Stimulated activated CD4-positive, alpha-beta T cell treated with anti-CD3 and anti-CD28 coated beads, Interleukin-2, amount 100 ng/mL, for 24 hours (primary cell): ENCODE measurements around the gene SULT1C2.
"Not testable (repeated sequence)": the region's sequence is repeated elsewhere in the genome, so short reads cannot be mapped to it uniquely, and the experiment has no call there.

Experiments
- DNase-seq, 2 donors: peaks; one replicate each; pipeline ENCODE4 v3.0.0-alpha.2; 2020

SULT1C2 gene

DNA sequence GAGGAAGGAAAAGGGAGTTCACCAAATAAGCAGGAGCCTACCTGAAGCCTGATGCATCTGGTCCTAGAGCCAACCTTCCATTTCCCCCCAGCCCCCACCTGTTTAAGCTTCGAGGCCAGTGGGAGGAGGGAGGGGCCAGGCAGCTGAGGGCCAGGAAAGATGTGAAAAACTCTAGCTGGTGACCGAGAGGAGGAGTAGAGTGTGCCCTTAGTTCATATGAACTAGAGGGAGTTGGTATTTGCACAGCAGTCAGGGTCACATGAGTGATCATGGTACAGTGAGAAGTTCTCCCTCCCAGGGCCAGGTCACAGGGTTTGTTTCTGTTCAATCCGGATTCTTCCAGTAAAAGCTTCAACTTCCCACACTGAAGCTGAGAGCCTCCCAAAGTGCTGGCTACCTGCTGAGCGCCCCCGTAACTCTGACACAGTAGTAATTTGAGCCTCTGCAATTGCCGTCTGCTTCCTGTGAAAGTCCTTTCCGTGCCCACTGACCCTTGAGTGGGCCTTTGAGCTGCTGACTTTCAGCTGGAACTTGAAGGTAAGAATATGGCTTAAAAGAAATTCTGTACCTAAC lies at the start of gene SULT1C2:
SULT1C2 (plus strand) TSS at position 362 of the 573 bp plus-strand sequence. CDS start 4,773 bp downstream, outside the sequence.
- no peak for DNase-seq

DNA sequence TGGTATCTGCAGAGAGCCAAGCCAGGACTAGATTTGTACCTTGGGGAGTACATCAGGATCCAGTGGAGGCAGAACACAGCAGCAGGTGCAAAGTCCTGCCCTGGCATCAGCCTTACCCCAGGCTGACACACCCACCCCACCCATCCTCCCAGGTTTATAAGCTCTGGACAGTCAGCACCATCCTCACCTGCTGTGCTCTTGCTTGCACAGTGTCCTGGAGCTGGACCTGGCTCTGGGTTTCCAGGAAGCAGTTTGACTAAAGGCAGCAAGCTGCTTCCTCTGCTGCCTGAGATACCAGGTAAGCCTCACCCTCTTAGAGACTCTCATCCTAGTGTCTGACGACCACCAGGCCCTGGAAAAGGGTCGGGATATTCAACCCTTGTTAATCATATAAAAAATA lies 48.9 kb upstream of the SULT1C2 start, which contains the start of gene SULT1C3:
SULT1C3 (plus strand) TSS at position 183 of the 400 bp plus-strand sequence. CDS start 7,227 bp downstream, outside the sequence.
- no peak for DNase-seq

DNA sequence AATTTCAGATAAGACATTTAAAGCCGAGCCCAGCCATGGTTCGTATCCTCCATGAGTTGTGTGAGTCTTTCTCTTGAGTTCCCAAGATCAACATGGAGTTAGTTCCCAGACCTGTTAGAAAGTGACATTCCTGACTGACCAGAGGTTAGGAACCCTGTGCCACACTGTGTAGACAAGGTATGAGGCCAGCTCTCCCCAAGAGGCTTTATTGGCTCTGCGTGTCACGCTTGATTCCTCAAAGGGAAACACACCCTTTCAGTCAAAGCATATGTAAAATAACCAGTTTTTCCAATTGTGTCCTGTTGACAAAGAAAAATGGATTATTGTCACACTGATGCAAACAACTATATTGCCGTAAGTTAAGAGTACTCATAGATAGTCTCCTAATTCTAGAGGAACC lies 47.7 kb upstream of the SULT1C2 start:
- DNase-seq, result no peak

DNA sequence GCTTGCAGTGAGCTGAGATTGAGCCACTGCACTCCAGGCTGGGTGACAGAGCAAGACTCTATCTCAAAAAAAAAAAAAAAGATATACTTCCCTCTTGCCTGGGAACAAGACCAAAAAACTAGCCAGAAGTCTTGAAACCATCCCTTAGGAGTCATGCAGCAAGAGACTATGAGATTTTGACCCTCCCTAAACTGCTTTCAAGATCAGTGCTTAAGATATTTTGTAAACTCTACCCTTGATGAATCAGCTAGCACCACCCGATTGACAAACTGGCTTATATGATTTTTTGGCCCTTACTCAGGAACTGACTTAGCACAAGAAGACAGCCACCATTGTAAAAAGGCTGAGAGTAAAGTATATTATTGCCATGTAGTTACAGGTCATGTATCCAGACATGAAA lies 45.1 kb upstream of the SULT1C2 start:
- no peak for DNase-seq

DNA sequence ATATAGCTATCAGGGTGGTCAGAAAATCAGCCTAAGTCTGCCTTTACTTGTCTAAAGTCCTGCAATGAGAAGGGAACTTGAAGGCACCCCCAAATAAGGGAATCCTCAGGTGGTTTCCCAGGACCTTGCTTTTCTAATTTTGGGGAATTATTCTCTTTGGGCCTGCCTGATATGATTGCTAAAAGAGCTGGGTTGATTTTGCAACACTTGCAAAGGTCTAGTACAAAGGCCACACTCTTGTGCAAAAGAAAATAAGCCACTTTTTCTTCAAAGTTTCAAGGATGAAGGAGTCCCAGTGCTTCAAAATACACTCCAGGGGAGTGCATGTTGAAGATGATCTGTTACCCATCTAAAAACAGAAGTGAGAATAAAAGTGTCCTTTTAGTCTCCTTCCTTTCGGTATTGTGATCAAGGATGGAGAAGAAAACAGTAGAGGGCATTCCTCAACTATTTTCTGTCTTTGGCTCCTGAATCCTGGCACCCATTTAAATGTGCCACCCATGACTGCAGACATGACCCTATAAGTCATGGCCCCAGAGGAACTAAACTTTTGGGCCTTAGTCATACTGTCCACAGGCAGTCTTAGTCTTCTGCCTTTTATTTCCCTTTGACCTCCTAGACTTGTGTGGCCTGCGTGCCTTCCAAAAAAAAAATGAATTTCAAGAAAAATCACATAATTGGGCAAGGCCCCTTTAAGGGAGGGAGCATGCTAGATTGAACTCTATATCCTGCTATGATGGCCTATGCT lies 43.9 kb upstream of the SULT1C2 start:
- DNase-seq, result no peak

DNA sequence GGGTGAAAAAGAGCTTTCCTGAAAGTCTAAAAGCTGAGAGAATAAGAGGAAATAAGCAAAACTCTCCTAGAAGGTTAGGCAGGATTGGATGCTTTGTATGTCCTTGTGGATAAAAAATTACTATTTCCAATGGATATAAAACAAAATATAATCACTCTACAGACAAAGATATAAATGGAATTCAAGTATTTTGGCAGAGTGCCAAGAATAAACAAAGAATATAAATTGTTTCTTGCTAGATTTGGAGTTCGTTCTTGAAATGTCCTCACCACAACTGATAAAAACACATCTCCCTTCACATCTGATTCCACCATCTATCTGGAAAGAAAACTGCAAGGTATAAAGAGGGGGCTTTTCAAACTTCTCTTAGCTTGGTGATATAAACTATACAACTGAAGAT lies 35.6 kb upstream of the SULT1C2 start:
- no peak for DNase-seq

DNA sequence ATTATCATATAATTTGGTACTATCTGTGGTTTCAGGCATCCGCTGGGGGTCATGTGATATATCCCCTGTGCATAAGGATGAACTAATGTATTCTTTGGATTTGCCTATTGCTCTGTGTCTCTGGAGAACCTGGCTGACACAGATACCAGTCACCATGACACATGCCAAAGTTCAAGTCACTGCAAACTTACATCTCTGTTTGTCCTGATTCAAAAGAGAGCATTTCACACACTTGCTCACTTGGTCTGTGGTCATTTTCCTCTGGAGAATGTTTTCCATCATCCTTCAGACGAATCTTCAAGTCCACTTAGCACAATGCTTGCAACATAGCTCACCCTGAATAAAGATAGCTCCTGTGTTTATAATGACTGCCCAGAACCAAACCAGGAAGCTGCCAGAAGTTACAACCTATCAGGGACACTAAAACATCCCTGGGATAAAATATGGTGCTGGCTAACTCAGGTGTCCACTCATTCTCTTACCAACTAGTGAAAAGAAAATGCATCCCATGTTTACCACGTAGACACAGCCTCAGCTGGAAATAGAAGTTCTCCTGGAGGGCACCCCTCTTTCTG lies 30.9 kb upstream of the SULT1C2 start:
- no peak for DNase-seq

DNA sequence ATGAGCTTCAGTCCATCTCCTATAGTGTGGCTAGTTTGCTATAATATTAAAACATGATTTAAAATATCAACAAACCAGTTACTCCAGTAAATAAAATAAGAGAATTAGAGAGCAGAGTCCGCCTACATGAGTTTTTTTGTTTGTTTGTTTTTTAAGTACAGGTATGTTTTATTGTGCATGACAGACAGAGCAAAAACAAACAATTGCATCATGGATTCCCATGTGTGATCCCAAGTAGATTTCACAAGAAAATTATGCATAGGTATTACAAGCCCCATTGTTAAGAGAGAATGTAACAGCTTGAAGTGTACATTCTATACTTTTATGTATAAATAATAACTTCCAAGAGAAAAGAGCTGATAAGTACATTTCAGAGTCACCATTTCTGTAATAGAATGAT lies 27.9 kb upstream of the SULT1C2 start:
- DNase-seq, result no peak

DNA sequence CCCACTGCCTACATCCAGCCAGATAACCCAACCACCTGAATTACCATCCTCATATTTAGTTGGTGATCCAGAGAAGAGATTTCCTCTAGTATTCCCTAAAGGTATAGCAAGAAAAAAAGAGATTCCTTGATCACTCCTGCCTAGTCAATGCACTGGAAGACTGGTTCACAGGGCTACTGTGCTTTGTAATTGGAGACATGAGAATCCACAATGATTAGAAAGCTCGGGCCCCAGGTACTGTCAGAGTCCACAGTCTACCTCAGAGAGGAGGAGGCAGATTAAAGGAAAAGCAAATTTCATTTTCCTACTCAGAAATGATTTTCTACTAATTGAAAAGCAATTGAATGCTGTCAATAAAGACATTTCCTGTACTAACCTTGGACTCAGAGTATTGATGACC lies 26.7 kb upstream of the SULT1C2 start:
- no peak for DNase-seq

DNA sequence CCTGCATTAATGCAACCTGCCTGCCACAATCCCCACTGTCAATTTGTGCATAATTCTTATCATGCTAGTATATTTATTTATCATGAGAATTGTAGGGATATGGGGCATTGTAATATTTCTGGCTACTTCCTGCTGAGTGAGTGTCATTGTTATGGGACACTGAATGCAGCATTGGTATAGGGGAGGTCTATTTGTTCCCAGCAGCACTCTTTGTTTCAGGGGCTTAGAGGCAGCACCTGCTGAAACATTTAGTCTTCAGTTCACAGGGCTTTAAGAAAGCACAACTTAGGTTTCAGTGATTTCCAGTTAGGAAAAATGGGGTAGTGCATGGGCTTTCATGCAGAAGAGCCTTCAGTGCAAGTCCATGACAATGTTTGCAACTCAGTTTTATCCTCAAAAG lies 25.3 kb upstream of the SULT1C2 start:
- no peak for DNase-seq

DNA sequence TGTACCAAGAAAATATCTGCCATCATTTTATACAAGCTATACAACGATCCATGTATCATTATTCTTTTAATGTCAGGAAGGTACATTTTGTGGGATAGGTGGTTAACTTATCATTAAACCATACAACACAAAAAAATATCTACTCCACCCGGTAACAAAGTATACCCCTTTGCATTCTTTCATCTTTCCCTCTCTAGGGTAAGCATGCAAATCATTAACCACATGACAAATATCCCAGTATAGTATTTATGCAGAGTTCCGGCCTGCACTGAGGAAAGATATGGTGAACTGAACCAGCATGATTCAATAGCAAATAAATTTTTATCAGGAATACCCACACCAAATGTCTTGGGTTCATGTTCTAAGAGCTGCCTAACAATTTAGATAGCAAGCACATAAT lies 22.5 kb upstream of the SULT1C2 start:
- DNase-seq, result no peak

DNA sequence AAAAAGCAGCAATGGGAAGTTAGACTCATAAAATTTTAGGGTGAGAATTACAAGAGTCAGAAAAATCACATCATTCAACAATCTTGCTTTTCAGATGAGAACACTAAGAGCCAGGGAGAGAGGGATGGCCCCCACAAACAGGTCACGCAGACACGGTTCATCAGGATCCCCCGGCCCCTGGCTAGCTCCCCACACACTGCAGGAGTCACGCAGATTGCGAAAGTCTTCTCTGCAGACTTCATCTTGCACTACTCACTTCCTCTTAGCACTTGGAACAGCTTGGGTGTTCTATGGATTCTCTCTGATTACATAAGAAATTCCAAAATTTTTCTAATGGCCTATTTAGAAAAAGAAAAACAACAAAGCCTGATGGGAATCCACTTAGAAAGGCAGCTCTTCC lies 21.6 kb upstream of the SULT1C2 start:
- no peak for DNase-seq

DNA sequence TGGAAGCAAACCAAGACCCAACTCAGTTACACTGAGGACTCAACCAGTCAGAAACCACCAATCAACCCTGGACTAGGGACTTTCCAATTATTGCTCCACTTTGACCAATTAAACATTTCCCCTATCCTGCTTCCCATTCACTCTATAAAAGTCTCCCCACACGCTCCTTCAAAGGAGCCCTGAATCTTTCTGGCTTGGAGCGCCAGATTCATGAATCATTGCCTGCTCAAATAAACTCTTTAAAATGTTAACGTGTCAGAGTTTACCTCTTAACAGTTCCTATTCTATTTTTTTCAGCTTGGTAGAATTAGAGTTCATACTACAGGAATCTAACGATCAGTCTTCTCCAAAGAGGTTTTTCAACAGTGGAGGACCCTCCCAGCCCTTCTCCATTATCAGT lies 20.7 kb upstream of the SULT1C2 start:
- DNase-seq, result no peak

DNA sequence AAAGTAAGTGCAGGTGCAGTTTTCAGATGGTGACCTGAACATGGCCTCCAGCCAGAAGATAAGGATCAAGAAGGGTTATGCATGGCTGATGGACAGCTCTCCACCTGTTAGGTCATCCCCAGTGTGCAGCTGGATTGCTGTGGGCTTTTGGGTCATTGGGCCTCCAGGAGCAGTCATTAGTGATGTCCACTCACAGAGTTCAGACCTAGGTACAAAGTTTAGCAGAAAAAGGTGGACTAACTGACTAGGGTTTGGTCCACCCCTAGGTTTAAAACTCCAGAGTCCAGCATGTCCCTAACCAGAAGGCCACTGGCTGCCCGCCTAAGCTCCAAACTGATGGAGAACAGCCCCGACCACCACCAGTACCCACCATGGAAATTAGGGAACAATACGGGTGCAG lies 18.3 kb upstream of the SULT1C2 start:
- DNase-seq, result no peak

DNA sequence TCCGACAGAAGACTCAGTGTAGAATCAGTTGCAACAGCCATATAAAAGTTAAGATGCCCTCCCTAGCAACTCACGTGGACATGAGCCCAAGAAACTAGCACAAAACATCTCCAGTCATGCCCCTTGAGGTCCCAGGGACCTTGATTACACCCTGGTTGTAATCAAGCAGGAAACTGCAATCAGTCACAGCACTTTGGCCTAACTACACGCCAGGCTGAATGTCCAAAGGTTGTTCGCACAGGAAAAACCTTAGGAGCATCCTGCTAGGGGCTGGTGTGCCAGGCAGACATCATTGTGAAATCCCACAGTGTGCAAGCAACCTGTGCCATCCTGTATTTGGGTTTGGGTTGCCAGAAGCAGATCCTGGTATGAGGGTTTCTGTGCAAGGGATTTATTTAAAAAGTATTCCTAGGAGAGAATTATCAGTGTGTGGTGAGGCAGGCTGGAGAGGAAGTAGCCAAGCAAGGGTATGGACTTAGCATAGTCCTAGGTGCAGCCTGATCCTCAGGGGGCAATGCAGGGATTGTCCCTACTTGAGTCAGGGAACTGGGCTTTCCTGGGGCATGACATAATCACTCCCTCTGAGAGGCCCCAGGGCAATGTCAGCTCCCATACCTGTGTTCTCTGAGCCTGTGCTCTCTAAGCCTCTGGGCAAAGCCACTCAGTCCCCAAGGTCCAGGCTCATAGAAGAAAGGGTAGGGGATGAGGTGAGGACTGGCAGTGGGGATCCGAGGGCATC lies 17.8 kb upstream of the SULT1C2 start:
- DNase-seq, result no peak

DNA sequence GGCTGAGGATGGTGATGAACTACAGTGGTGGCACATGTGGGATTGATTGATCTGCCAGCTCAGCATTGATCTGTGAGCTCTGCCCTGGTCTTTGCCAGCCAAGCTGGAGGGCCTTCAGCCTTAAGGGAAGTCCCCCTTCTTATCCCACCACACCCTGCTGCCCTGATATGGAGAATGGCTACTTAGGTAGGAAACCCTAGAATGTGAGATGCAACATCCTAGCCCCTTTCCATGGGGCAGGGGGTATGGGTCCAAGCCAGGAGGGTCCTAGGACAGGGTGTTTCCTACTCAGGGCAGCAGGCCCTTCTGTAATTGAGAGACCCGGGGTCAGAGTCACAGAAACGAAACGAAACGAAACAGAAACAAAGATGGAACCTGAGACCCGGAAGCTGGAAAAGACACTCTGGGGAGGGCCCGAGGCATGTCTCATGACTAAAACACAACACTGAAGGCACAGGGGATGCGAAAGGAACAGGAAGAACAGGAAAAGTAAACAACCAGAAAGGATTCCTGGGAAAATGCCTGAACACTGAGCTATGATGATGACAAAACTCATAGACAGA lies 16.9 kb upstream of the SULT1C2 start:
- DNase-seq, result no peak

DNA sequence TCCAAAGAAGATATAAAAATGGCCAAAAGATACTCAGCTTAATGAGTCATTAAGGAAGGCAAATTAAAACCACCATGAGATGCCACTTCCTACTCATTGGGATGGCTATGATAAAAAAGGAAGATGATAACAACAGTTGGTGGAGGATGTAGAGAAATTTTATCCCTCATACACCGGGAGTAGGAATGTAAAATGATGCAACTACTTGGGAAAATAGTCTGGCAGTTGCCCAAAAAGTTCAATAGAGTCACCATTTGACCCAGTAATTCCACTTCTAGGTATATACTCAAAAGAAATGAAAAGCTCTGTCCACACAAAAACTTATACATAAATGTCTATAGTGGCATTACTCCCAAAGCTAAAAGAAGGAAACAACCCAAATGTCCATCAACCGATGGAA lies 10.1 kb upstream of the SULT1C2 start:
- no peak for DNase-seq

DNA sequence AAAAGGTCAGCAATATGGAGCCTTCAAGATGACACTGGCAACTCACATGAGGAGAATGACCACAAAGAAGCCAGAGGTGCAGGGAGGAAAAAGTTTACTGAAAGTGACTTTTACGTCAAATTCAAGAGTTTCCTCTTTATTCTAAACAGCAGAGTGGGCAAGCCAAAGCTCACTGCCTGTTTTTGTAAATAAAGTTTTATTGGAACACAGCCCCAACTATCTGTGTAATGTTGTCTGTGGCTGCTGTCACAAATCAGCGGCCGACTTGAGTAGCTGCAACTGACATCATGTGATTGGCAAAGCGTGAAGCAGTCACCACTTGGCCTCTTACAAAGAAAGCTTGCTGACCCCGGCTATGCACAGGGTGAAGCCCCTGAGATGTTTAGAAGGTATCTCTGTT lies 9.2 kb upstream of the SULT1C2 start:
- DNase-seq, result no peak

DNA sequence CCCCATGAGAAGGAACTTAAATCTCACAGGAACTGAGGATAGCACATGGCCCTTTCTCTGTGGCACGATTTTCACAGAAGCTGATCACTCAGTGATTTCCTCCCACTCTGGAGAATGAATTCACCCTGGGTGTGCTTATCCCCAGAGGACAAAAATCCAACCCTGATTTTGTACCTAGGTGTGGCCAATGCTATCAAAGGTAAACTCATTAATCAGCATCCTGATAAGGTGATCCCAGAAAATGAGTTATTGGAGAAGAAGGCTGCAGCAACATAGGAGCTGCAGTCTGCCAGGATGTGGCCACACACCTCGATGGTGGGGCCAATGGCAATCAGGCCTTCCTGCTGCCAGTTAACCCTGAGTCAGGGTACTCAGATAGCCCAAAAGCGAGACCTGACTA lies 8.2 kb upstream of the SULT1C2 start:
- no peak for DNase-seq

DNA sequence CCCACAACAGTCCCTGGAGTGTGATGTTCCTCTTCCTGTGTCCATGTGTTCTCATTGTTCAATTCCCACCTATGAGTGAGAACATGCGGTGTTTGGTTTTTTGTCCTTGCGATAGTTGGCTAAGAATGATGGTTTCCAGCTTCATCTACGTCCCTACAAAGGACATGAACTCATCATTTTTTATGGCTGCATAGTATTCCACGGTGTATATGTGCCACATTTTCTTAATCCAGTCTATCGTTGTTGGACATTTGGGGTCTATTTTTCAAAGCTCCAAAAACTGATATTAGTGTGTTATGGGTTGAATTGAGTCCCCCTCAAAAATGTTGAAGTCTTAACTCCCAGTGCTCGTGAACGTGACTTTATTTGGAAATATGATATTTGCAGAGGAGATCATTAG lies 4.1 kb upstream of the SULT1C2 start:
- not testable (repeated sequence) for DNase-seq

DNA sequence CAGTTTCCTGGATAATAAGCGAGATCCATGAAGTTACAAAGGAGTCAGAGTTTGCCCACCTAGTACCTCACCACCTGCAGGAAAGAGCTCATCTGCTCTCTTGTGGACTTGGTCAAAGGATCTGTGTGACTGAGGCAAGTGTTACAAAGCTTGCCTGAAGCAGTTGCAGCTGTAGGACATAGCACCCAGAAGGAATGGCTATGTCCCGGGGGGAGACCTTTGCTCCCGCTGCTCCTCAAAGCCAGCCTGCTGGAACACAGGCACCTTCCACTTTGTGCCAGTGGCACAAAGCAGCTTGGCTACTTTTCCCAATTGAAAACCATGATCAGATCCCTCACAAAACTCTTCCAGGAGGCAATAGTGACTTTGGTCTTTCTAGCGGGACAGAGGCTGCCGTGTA lies 3.1 kb upstream of the SULT1C2 start:
- DNase-seq, result no peak

DNA sequence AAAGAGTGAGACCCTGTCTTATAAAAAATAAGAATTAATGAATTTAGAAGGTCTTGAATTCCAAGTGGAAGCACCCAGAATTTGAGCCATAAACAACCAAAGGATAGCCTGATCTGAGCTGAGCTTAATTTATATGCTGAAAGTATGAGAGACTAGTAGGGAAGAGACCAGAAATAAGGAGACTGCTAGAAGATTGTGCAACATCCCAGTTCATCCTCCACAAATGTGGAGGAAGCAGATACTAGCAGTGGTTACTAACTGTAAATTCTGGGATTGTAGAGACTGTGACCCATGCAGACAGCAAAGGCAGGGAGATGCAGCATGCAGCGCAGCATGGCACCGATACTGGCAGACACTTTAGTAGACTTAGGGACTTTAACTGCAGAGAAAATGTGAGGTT lies 1.5 kb upstream of the SULT1C2 start:
- no peak for DNase-seq

DNA sequence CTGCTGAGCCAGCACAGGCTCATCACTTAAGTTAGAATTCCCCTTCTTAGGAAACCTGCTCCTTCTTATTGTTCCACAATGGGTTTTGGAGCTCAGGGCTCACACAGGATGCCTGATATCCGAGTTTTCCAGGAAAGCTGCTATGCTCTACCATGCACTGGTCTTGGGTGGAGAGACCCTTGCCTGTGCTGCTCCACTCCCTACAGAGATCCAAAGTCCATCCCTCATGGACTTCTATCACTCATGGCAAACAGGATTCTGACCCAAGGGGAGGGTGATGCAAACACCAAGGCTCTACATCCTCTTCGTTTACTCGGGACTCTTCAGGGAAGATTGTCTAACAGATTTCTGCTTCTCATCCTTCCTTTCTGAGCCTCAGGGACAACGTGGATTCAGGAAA lies 5.2 kb downstream of the SULT1C2 start:
- DNase-seq, result no peak
